K562 (cell line): ENCODE results near the gene TAC3. TPM values are rescaled to one million over a fixed set of nuclear protein-coding genes. Genes with fewer than 3 reads are reported as not detected.
A peak's percentile ranks its signal among the peaks of the same experiment; 100 is the strongest.

Experiments
- ATAC-seq: fragments of 200-7000 bp; cut with Tn5 transposase; 3 replicates; pipeline ENCODE4 v1.9.1; 2020; ENCODE audit warnings: moderate library complexity
- BruUV-seq: library from RNA; stranded (reverse); fragments of 400-500 nt; replicated peaks from 2 replicates; lab custom pipeline; 2021; lab: Mats Ljungman, UMichigan
- CTCF ChIA-PET: fragments of 300-600 bp; formaldehyde crosslinking; extraction: SDS; loops from one replicate; lab custom pipeline; 2021; ENCODE audit warnings: low intra/inter-chr PET ratio; lab: Yijun Ruan, JAX
- POLR2A ChIA-PET: fragments of 300-600, 350-650 bp; sonication (Branson Sonifier 250); formaldehyde crosslinking; extraction: SDS; loops from one replicate; lab custom pipeline; 2021; ENCODE audit warnings: antibody characterized with exemption, inconsistent platforms; lab: Yijun Ruan, JAX
- DNase-seq, 4 experiments: peaks; one replicate each; pipeline versions ENCODE4 v3.0.0 to v3.0.0-alpha.2; 2011 to 2018; ENCODE audit warnings: low spot score in 3 of 4, mixed read lengths in 3 of 4; ENCODE audit errors: extremely low read depth in 1 of 4
- FAIRE-seq: peaks from 2 replicates; lab custom pipeline; 2011; peaks lifted over from hg19 to GRCh38; lab: Jason Lieb, UNC
- H2AFZ ChIP-seq: 2 replicates; pipeline ENCODE4 v1.6.0; 2011; ENCODE audit warnings: low read depth, low read length, control low read depth, inconsistent platforms
- H3K27ac ChIP-seq: fragments of 200-600 bp; 3 replicates; pipeline ENCODE4 v1.8.0; 2011; ENCODE audit warnings: low read depth, mild to moderate bottlenecking, control low read depth, inconsistent platforms, low read length, moderate library complexity, mixed read lengths; ENCODE audit errors: extremely low read depth
- H3K27me3 ChIP-seq, 2 experiments: fragments of 300-600 bp in 1 of 2; 2 replicates in 1 of 2; 3 replicates in 1 of 2; pipeline versions ENCODE4 v1.6.0 to v1.8.0; 2011; ENCODE audit warnings: inconsistent platforms in 2 of 2, low read length in 2 of 2, mild to moderate bottlenecking in 1 of 2, mixed read lengths in 1 of 2, moderate library complexity in 1 of 2; ENCODE audit not compliant: control insufficient read depth in 2 of 2, insufficient read depth in 2 of 2
- H3K36me3 ChIP-seq: fragments of 300-600 bp; 3 replicates; pipeline ENCODE4 v1.8.0; 2011; ENCODE audit warnings: mild to moderate bottlenecking, low read length, inconsistent platforms; ENCODE audit not compliant: control insufficient read depth, insufficient read depth
- H3K4me1 ChIP-seq, 2 experiments: fragments of 200-600 bp in 1 of 2; replicated peaks in 1 of 2; 2 replicates in 1 of 2; 3 replicates in 1 of 2; pipeline versions ENCODE4 v1.5.1 to v1.8.0; 2011; ENCODE audit warnings: inconsistent platforms in 2 of 2, low read length in 2 of 2, mild to moderate bottlenecking in 1 of 2, mixed read lengths in 1 of 2, moderate library complexity in 1 of 2; ENCODE audit not compliant: control insufficient read depth in 2 of 2, insufficient read depth in 2 of 2
- H3K4me2 ChIP-seq: 2 replicates; pipeline ENCODE4 v1.6.1; 2011; ENCODE audit warnings: low read length, control low read depth, inconsistent platforms, mixed read lengths; ENCODE audit not compliant: insufficient read depth
- H3K4me3 ChIP-seq: fragments of 200-600 bp; sonication (generic), shearing (Covaris generic); 2 replicates; pipeline ENCODE4 v1.5.1; 2016; ENCODE audit warnings: control low read depth, inconsistent platforms
- H3K79me2 ChIP-seq: fragments of 200-600 bp; 3 replicates; pipeline ENCODE4 v1.8.0; 2011; ENCODE audit warnings: low read length, inconsistent platforms; ENCODE audit not compliant: control insufficient read depth, insufficient read depth
- H3K9ac ChIP-seq, 2 experiments: 2 replicates each; pipeline versions ENCODE4 v1.6.0 to v1.6.1; 2011; ENCODE audit warnings: low read depth in 2 of 2, low read length in 2 of 2, control low read depth in 1 of 2, inconsistent platforms in 1 of 2, mild to moderate bottlenecking in 1 of 2, mixed read lengths in 1 of 2; ENCODE audit not compliant: insufficient read depth in 1 of 2
- H3K9me1 ChIP-seq: one replicate; pipeline ENCODE4 v1.6.0; 2011; ENCODE audit warnings: inconsistent platforms, mild to moderate bottlenecking, low read length, moderate library complexity; ENCODE audit not compliant: control insufficient read depth, insufficient read depth
- H3K9me3 ChIP-seq: replicated peaks from 2 replicates; pipeline ENCODE4 v1.5.1; 2011; ENCODE audit warnings: low read depth, low read length, inconsistent platforms; ENCODE audit not compliant: control insufficient read depth, insufficient read depth
- H4K20me1 ChIP-seq: replicated peaks from 2 replicates; pipeline ENCODE4 v1.6.1; 2011; ENCODE audit warnings: low read length, inconsistent platforms, mixed read lengths; ENCODE audit not compliant: control insufficient read depth, insufficient read depth
- CEBPG ChIP-seq, 3 experiments: fragments of 200-800 bp in 1 of 3; sonication (Bioruptor generic) in 1 of 3; sonication (generic) in 1 of 3; formaldehyde crosslinking in 1 of 3; IDR thresholded peaks in 2 of 3; conservative IDR thresholded peaks in 1 of 3; 2 replicates each; pipeline versions ENCODE4 v1.6.1 to v1.8.0; 2016 to 2022; ENCODE audit warnings: missing compliant biosample characterization in 2 of 3, missing genetic modification characterization in 2 of 3, mild to moderate bottlenecking in 1 of 3, missing genetic modification reagents in 1 of 3
- HCFC1 ChIP-seq: IDR thresholded peaks from 2 replicates; pipeline ENCODE4 v1.6.1; 2012; ENCODE audit warnings: low read depth, low read length, improper control_type of control experiment
- PTBP1 ChIP-seq: fragments of 200-400 bp; formaldehyde crosslinking; IDR thresholded peaks from 2 replicates; pipeline ENCODE4 v1.6.1; 2017; ENCODE audit warnings: low read depth, low read length
- SOX6 ChIP-seq: fragments of 450-650 bp; IDR thresholded peaks from 2 replicates; pipeline ENCODE4 v1.6.1; 2014; ENCODE audit warnings: mild to moderate bottlenecking
- ZC3H8 ChIP-seq: fragments of 450-650 bp; IDR thresholded peaks from 2 replicates; pipeline ENCODE4 v1.6.1; 2017
- ZNF3 ChIP-seq: fragments of 250-450 bp; sonication (Bioruptor Pico); IDR thresholded peaks from 2 replicates; pipeline ENCODE4 v1.5.0; 2021; ENCODE audit warnings: mild to moderate bottlenecking, moderate library complexity
- WGBS: fragments of 100-300 bp; shearing (Covaris generic); methylation state at CpG from one replicate; pipeline ENCODE4 v1.1.6; 2016; ENCODE audit warnings: low coverage, mixed read lengths; ENCODE audit not compliant: insufficient coverage; ENCODE audit errors: missing lambda C conversion rate; 5-methylcytosine and 5-hydroxymethylcytosine counted together
- in situ Hi-C: fragments of 300-500 bp; cut with MboI; formaldehyde crosslinking; loops from 4 replicates; pipeline ENCODE4 v1.15.0; 2018; ENCODE audit warnings: inconsistent platforms, mixed read lengths
- intact Hi-C: fragments of 100-400 bp; cut with micrococcal nuclease; formaldehyde crosslinking; loops from 2 replicates; pipeline ENCODE4 v1.14.2; 2022
- polyA plus RNA-seq, 8 experiments: library from polyadenylated mRNA; depleted of rRNA in 4 of 8; stranded (reverse) in 5 of 8; unstranded in 3 of 8; fragments of >200 nt; fragmentation: Nextera tagmentation in 2 of 8; fragmentation: Illumina TruSeq in 1 of 8; extraction: Ambion mirVana in 2 of 8; extraction: Trizol in 1 of 8; gene quantifications; 2 replicates each; pipeline versions ENCODE4 v1.2.1 to v1.2.3, GENCODE V29; 2011 to 2014; ENCODE audit warnings: inconsistent platforms in 1 of 8, missing spikeins in 1 of 8
- total RNA-seq, 7 experiments: library from RNA; depleted of rRNA in 6 of 7; stranded (reverse); fragments of >200 nt in 6 of 7; fragmentation: Illumina TruSeq in 2 of 7; extraction: Trizol in 2 of 7; gene quantifications; 2 replicates each; pipeline versions ENCODE4 v1.2.1 to v1.2.3, GENCODE V29; 2011 to 2021; ENCODE audit warnings: low replicate concordance in 1 of 7
- TF ChIP-seq, protein P1 (sequence below), 2 experiments: fragments of 450-650 bp in 1 of 2; sonication (generic) in 1 of 2; formaldehyde crosslinking in 1 of 2; IDR thresholded peaks in 1 of 2; conservative IDR thresholded peaks in 1 of 2; 2 replicates each; pipeline versions ENCODE4 v1.6.1 to v1.8.1; 2016 to 2023; ENCODE audit warnings: mild to moderate bottlenecking in 2 of 2, moderate library complexity in 2 of 2, inconsistent platforms in 1 of 2, missing genetic modification reagents in 1 of 2

TAC3 gene
- total and polyA plus RNA-seq, 9 of the 15 experiments (the other 6 are each of a cell fraction or from before 2014, with no cell fraction given): 0.29 to 2.8 (median 1.4) TPM

DNA sequence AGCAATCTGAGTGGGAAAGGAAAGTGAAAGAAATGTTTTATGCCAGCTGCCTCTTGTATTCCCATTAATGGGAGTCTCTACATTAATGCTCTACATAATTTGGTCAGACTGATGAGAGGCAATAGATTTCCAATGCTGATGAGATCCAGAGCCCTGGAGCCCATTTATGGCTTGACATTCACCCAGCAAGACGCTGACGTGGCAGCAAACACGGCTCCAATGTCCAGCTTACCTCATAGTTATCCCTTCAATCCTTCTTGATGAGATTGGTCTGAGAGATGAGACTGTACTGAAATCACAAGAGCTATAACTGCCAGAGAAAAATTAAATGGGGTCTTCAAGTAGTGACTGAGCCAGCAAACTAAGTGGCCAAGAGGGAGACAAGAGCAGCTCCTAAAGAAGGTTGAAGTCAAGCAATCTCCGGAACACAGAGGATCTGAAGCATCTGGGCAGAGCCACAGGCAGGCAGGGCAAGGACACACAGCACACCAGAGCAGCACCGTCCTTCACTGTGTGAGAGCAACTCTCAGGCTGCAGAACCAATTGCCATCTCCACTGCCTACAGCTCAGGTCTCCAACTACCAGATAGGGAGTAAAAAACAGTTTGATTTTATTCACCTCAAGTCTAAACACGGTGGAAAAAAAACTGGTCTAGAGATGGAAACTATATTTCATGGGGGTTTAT, 40.9 kb upstream of the TAC3 start:
- H3K9ac ChIP-seq: no peak overlapping the region; a peak in 1 of 4 replicates
- DNase-seq (no peak), ATAC-seq (no peak), FAIRE-seq (no peak)
- H3K4me3 ChIP-seq: no peak overlapping the region
- no TSS peak for BruUV-seq
- no peaks in the 10 kb centered on the region for H3K27me3 ChIP-seq
- POLR2A ChIA-PET: interaction anchor here (0.7 to 1.5 kb wide), 9 partner anchors 12 to 55 kb away, joined by 3 to 7 read pairs (median 3); no protein-coding TSS in a partner anchor
- WGBS: 93% methylated on average over 6 of the region's 6 CpGs
- H4K20me1 ChIP-seq: no peaks in the 10 kb centered on the region
- no peaks in the 10 kb centered on the region for H3K9me1 ChIP-seq
- no peak for TF ChIP-seq ZC3H8
- no peak for TF ChIP-seq SOX6
- no peak for TF ChIP-seq ZNF3
- in situ Hi-C loops: no loop called here
- H3K27ac ChIP-seq: no peak overlapping the region
- no peak overlapping the region for H2AFZ ChIP-seq
- H3K4me2 ChIP-seq: no peak overlapping the region
- CTCF ChIA-PET: interaction anchor here (1.8 kb wide), 1 partner anchor 49 kb away, joined by 4 read pairs; no protein-coding TSS in a partner anchor
- H3K36me3 ChIP-seq: peaks cover 60% of the 10 kb centered on the region
- no peaks in the 10 kb centered on the region for H3K4me1 ChIP-seq
- no peaks in the 10 kb centered on the region for H3K9me3 ChIP-seq
- no peaks in the 10 kb centered on the region for H3K79me2 ChIP-seq
- intact Hi-C loops: no loop called here

DNA sequence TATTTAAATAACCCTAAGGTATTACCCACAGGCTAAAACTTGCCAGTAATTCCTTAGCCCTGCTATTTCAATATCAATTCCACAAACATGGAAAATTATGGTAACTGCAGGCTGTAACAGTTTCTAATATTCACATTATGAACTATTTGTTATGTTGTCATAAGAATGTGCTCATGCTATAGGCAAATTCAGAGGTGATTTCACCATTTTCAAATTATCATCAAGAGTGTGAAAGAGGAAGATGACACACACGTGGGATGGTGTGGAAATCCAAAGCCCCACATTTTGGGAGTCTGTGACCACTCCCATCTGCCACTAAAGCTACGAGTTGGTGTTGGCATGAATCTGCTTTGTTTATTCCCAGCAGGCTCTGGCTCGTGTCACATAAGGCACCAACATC, 39.5 kb upstream of the TAC3 start:
- Histone ChIP-seq H3K9me3 (no peaks in the 10 kb centered on the region), H3K27me3 (no peaks in the 10 kb centered on the region), H3K9me1 (no peaks in the 10 kb centered on the region), H3K4me3 (no peak overlapping the region), H3K79me2 (no peaks in the 10 kb centered on the region), H3K36me3 (peaks cover 50% of the 10 kb centered on the region), H3K27ac (no peak overlapping the region), H3K4me1 (no peaks in the 10 kb centered on the region), H3K4me2 (no peak overlapping the region), H2AFZ (no peak overlapping the region), H4K20me1 (no peaks in the 10 kb centered on the region), H3K9ac (no peak overlapping the region)
- ChIA-PET POLR2A (interaction anchor here (0.9 to 1.4 kb wide), 4 partner anchors 23 to 57 kb away, joined by 3 to 5 read pairs (median 4); partner anchors contain the start of gene NEMP1), CTCF (no interaction called here)
- no peak for ATAC-seq
- no peak for FAIRE-seq
- TF ChIP-seq CEBPG (CRISPR knock-in tag; IDR thresholded peaks at IDR 0.05): no peak
- TF ChIP-seq CEBPG (tag; conservative IDR thresholded peaks at IDR 0.05 in 1 of 2, IDR thresholded peaks at IDR 0.05 in 1 of 2): peak in 1 of 2 experiments; percentile 69; a peak in 2 of 4 replicates
- TF ChIP-seq, protein P1, sequence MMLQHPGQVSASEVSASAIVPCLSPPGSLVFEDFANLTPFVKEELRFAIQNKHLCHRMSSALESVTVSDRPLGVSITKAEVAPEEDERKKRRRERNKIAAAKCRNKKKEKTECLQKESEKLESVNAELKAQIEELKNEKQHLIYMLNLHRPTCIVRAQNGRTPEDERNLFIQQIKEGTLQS (IDR thresholded peaks at IDR 0.05): peak; percentile 42
- TF ChIP-seq, protein P1 (CRISPR knock-in tag; conservative IDR thresholded peaks at IDR 0.05): no peak
- TF ChIP-seq HCFC1: no peak
- no peak for TF ChIP-seq PTBP1
- intact Hi-C loops: no loop called here
- in situ Hi-C loops: no loop called here
- no peak for DNase-seq
- 53% methylated on average over 3 of the region's 3 CpGs for WGBS
- no TSS peak for BruUV-seq
